GM12878 (cell line): ENCODE measurements around the gene ATP10D. TPM values are rescaled to one million over a fixed set of nuclear protein-coding genes. Genes with fewer than 3 reads are reported as not detected.

Source experiments
- BMI1 ChIP-seq: fragments of 450-650 bp; IDR thresholded peaks from 2 replicates; pipeline ENCODE4 v1.6.1; 2016; ENCODE audit warnings: mild to moderate bottlenecking, moderate library complexity, borderline replicate concordance
- CBX5 ChIP-seq: sonication (generic); IDR thresholded peaks from 2 replicates; pipeline ENCODE4 v1.6.1; 2016; ENCODE audit warnings: low read depth, moderate library complexity, mild to moderate bottlenecking, inconsistent platforms
- CTCF ChIP-seq, 3 experiments: IDR thresholded peaks in 2 of 3; conservative IDR thresholded peaks in 1 of 3; 2 replicates each; pipeline ENCODE4 v1.5.1; 2011; ENCODE audit warnings: low read depth in 3 of 3, low read length in 3 of 3, mild to moderate bottlenecking in 3 of 3, control low read depth in 2 of 3, moderate library complexity in 2 of 3, inconsistent platforms in 1 of 3, mixed read lengths in 1 of 3; ENCODE audit not compliant: control insufficient read depth in 2 of 3, insufficient read depth in 1 of 3; ENCODE audit errors: extremely low read depth in 1 of 3
- EP300 ChIP-seq, 2 experiments: fragments of 150-350 bp in 1 of 2; IDR thresholded peaks; 2 replicates each; pipeline ENCODE4 v1.6.1; 2011 to 2012; ENCODE audit warnings: low read depth in 2 of 2, low read length in 2 of 2, borderline replicate concordance in 1 of 2, improper control_type of control experiment in 1 of 2, inconsistent platforms in 1 of 2; ENCODE audit not compliant: control insufficient read depth in 1 of 2
- FOXM1 ChIP-seq: IDR thresholded peaks from 2 replicates; pipeline ENCODE4 v1.6.1; 2012; ENCODE audit warnings: low read depth, mild to moderate bottlenecking, inconsistent platforms, low read length, moderate library complexity
- GATAD2B ChIP-seq: fragments of 450-650 bp; conservative IDR thresholded peaks from 2 replicates; pipeline ENCODE4 v1.6.1; 2017; ENCODE audit warnings: low read depth, mild to moderate bottlenecking, moderate library complexity
- KDM1A ChIP-seq: fragments of 200-600 bp; sonication (generic); IDR thresholded peaks from 2 replicates; pipeline ENCODE4 v1.6.1; 2016; ENCODE audit warnings: borderline replicate concordance
- MAX ChIP-seq: IDR thresholded peaks from 2 replicates; pipeline ENCODE4 v1.6.1; 2012; ENCODE audit warnings: low read depth, low read length, improper control_type of control experiment
- PAX5 ChIP-seq: IDR thresholded peaks from 2 replicates; pipeline ENCODE4 v1.6.1; 2011; ENCODE audit warnings: low read depth, low read length, borderline replicate concordance
- PML ChIP-seq: IDR thresholded peaks from 2 replicates; pipeline ENCODE4 v1.6.1; 2012; ENCODE audit warnings: low read length, inconsistent platforms
- RB1 ChIP-seq: fragments of 450-650 bp; formaldehyde crosslinking; IDR thresholded peaks from 2 replicates; pipeline ENCODE4 v1.6.1; 2017; ENCODE audit warnings: mild to moderate bottlenecking, borderline replicate concordance
- SMAD1 ChIP-seq: fragments of 450-650 bp; IDR thresholded peaks from 2 replicates; pipeline ENCODE4 v1.6.1; 2018; ENCODE audit warnings: mild to moderate bottlenecking, low read depth; ENCODE audit not compliant: partially characterized antibody
- SREBF1 ChIP-seq: IDR thresholded peaks from 2 replicates; pipeline ENCODE4 v1.6.1; 2012; ENCODE audit warnings: mild to moderate bottlenecking, low read length
- YBX1 ChIP-seq: fragments of 450-650 bp; IDR thresholded peaks from 2 replicates; pipeline ENCODE4 v1.6.1; 2016; ENCODE audit warnings: antibody characterized with exemption
- ZBED1 ChIP-seq: IDR thresholded peaks from 2 replicates; pipeline ENCODE4 v1.6.1; 2016; ENCODE audit warnings: borderline replicate concordance
- ZBTB40 ChIP-seq: fragments of 450-650 bp; IDR thresholded peaks from 2 replicates; pipeline ENCODE4 v1.6.1; 2016; ENCODE audit warnings: mild to moderate bottlenecking, moderate library complexity, borderline replicate concordance
- ZNF274 ChIP-seq: IDR thresholded peaks from one replicate; pipeline ENCODE4 v1.8.0; 2011; ENCODE audit not compliant: insufficient read length, insufficient read depth
- ZNF622 ChIP-seq: fragments of 450-650 bp; IDR thresholded peaks from 2 replicates; pipeline ENCODE4 v1.6.1; 2017; ENCODE audit warnings: mild to moderate bottlenecking, inconsistent platforms
- ZNF687 ChIP-seq: fragments of 450-650 bp; IDR thresholded peaks from 2 replicates; pipeline ENCODE4 v1.6.1; 2017; ENCODE audit warnings: mild to moderate bottlenecking, moderate library complexity
- polyA plus RNA-seq, 11 experiments: library from polyadenylated mRNA; depleted of rRNA in 4 of 11; unstranded in 6 of 11; stranded (reverse) in 5 of 11; fragments of >200 nt; fragmentation: Nextera tagmentation in 4 of 11; fragmentation: Illumina TruSeq in 1 of 11; extraction: Ambion mirVana in 4 of 11; extraction: Trizol in 1 of 11; gene quantifications; 1 replicate in 1 of 11; 2 replicates in 10 of 11; pipeline versions ENCODE4 v1.2.1 to v1.2.3, GENCODE V29; 2011 to 2016; ENCODE audit warnings: inconsistent platforms in 2 of 11, missing spikeins in 2 of 11, low read depth in 1 of 11
- total RNA-seq, 4 experiments: library from RNA; depleted of rRNA in 3 of 4; stranded (reverse); fragments of >200 nt in 3 of 4; fragmentation: Illumina TruSeq in 1 of 4; extraction: Trizol in 1 of 4; gene quantifications; 2 replicates each; pipeline versions ENCODE4 v1.2.1 to v1.2.3, GENCODE V29; 2013 to 2021

ATP10D gene
- total and polyA plus RNA-seq, 10 of the 15 experiments (the other 5 are each of a cell fraction or from before 2014, with no cell fraction given), result 10.2 to 50.3 (median 19.1) TPM

GRCh38 chr4:47493238-47494123 is 8.4 kb downstream of the ATP10D start (continued):
- no peak for TF ChIP-seq MAX
- TF ChIP-seq CTCF (IDR thresholded peaks at IDR 0.05 in 2 of 3, conservative IDR thresholded peaks at IDR 0.05 in 1 of 3; ENCODE audit: control insufficient read depth in 2 of 3, extremely low read depth in 1 of 3, insufficient read depth in 1 of 3, low read depth in 3 of 3, low read length in 3 of 3), result no peak
- peak; percentile 86 for TF ChIP-seq ZBED1
- TF ChIP-seq SREBF1, result no peak
- TF ChIP-seq KDM1A, result no peak
- peak; percentile 50; the same call in 1 of the 2 replicates for TF ChIP-seq ZNF687
- no peak for TF ChIP-seq RB1
- 0 out of 2 replicates have a peak, but pooled peaks have one; percentile 43 for TF ChIP-seq BMI1
- TF ChIP-seq PML, result peak; percentile 78
- TF ChIP-seq FOXM1, result no peak
- 0 out of 4 replicates have a peak, but pooled peaks of 1 of the 2 experiments have one; percentile 29 for TF ChIP-seq EP300 (IDR thresholded peaks at IDR 0.05; ENCODE audit: borderline replicate concordance in 1 of 2, control insufficient read depth in 1 of 2, low read depth in 2 of 2, low read length in 2 of 2)
- peak; percentile 44 for TF ChIP-seq SMAD1
- TF ChIP-seq ZNF274, result no peak
- peak; percentile 27; the same call in 1 of the 2 replicates for TF ChIP-seq GATAD2B
- TF ChIP-seq CBX5, result no peak
- TF ChIP-seq YBX1, result no peak
- TF ChIP-seq ZNF622, result no peak
- no peak; the same call in 1 of the 2 replicates for TF ChIP-seq ZBTB40
- no peak for TF ChIP-seq PAX5
